HG02884 (cell line): ENCODE results near the gene PPP2R5B.

ENCODE experiments used
- ATAC-seq: cut with Tn5 transposase; IDR thresholded peaks from one replicate; pipeline ENCODE4 v1.9.1; 2021; ENCODE audit warnings: mild to moderate bottlenecking, moderate library complexity; ENCODE audit not compliant: unreplicated experiment

The PPP2R5B gene

DNA sequence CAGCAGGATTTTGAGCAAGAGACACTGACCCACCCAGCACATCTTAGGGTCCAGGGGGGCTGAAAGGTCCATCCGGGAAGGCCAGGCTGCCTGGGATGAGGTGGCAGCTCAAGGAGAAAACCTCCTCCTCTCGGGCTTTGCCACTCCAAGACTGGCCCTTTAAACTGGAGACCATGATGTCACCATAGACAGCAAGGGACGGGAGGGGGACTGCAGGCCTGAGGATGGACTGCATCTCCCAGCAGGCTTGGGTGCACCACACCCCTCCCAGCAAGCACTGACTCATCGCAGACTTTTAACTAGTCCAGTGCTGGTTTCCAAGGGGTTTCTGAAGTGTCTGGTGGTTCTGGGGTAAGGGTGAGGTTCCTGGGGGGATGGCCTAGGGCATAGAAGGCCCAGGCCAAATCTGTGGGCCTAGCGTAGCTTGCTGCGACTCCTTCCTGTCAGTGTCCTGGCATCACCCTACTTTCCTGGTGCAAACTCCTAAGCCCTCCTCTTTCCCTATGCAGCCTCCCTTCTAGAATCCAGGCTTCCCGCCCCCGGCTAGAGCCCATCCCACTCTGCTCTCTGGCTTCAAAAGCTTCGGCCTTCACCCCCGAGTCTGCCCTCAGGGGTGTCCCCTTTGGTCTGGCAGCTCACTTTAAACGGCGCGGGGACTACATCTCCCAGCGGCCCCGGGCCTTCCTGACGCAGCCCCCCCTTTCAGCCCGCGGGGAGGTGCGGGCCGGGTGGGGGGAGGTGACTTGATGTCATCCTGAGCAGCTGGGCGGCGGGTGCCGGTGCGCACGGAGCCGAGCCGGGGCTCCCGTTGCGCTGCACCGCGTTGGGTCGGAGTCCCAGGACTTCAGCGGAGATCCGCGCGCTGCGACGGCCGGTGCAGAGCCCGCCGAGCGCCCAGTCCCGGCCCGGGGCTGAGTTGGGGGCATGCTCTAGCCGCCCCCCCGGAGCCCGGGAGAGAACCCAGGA, at the start of gene PPP2R5B:
Gene PPP2R5B, plus strand, starts transcription at position 746 of the 966 bp plus-strand sequence. CDS start 1,046 bp downstream, outside the sequence.
- ATAC-seq, result peak; percentile 83

DNA sequence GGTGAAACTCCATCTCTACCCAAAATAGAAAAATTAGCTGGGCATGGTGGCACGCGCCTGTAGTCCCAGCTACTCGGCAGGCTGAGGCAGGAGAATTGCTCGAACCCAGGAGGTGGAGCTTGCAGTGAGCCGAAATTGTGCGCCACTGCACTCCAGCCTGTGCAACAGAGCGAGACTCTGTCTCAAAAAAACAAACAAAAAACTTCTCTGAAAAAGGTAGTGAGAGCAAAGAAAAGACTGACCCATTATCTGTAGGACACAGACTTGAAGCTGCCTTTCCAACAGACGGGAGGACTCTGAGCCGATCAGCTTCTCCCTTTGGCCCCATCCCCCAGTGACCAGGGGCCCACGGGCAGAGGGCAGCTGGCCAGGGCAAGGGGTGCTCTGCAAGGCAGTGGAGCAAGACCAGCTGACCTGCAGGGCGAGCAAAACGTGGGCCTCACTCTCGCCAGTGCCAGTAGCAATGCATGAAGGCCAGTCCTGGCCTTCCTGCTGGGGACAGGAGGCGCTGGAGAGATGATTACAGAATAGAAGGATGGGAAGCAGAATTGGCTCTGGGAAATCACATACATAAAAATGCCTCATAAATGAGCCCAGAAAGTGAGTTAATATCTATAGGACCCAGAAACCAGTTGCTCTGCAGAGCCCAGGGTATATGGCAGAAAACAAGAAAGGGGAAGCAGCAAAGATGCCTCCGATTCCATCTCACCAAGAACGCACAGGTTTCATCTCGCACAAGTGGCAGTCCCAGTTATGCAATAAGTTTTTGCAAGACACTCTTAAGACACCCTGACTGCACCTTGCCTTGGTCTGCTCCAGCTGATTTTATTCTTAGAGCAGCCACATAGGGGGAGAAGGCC, 48.9 kb upstream of the PPP2R5B start:
- no peak for ATAC-seq

DNA sequence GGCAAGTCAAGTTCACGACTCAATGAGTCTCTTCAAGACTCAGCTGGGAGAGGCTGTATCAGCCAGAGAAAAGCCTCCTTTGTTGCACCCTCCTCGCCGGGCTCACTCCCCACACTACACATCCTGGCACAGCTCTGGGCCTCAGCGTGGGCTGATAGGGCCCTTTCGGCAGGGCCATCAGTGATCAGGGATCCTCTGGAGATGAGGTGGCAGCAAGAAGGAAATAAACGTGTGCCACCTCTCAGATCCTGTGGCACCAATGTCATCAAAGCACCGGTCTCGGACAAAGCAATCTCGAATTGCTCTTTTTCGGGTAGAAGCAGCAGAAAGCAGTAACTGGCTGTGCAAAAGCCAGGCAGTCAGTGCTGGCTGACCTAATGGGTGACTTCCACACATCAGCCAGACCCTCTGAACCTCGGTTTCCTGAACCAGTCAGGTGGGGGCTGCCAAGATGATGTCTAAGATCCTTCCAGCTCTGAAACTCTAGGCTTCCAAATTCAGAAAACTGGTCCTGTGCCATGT, 48.2 kb upstream of the PPP2R5B start:
- no peak for ATAC-seq

DNA sequence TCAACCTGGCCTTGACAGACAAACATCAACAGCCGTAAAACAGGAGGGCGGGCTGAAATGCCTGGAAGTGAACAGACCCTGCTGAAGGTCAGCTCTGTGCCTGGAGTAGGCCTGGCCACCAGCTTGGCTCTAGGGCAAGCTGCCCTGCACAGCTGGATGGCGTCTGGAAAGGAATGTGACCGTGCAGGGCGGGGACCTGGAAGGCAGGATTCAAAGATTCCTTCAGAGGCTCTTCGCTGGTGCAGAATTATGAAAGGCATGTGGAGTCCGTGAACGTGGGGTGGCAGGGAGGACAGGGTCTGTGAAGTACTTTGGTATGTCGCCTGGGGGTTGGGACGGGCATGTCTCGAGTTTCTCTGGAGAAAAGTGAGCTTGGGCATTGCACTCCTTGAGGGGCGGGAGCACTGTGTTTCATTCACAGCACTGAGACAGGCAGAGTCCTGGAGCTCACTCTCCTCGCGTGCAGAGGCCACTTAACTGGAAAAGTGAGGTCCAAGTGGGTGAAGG, 47.6 kb upstream of the PPP2R5B start:
- ATAC-seq, result no peak

DNA sequence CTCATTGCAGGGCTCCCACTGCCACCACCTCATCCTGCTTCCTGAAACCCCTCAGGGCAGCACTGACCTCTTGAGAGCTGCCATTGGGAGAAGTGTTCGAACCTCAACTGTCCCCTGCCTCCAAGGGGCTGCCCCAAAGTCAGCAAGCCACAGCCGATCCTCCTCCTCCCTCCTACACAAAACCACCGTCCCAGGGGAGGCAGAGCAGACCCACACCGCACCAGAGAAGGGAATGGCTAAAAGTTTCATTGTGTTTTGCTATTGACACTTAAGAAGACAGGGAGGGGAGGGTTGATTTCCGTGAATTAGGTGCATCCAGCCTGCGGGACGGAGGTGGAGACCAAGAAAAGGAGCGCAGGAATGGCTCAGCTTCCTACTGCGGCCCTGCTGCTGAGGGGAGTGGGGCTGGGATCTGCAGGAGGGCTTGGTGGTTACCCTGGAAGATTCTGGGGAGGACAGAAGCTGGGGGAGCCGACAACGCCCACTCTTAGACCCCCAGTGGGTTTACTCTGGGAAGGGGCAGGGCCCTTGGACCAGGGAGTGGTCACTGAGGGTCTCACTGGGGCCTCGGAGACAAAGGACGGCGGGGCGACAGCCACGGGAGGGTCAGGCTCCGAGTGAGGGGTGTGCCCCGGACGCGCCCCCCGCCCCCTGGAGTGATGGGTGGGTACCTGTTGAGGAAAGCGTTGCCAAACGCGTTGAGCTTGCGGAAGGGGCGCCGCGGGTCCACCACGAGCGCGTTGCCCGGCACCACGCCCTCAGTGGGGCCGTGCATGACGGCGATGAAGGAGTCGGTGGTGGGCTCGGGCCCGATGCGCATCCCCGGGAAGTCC, 46.9 kb upstream of the PPP2R5B start:
- no peak for ATAC-seq

DNA sequence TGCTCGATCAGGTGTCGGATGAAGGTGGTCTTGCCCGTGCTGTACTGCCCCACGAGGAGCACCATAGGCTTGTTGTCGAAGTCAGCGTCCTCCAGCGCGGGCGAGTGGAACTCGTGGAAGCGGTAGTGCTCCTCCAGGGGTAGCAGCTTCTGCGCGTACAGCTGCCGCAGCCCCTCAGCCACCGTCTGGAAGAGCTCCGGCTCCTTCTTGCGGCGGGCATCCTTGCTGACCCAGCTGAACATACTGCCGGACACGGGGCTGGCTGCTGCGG, 46.3 kb upstream of the PPP2R5B start:
- no peak for ATAC-seq

DNA sequence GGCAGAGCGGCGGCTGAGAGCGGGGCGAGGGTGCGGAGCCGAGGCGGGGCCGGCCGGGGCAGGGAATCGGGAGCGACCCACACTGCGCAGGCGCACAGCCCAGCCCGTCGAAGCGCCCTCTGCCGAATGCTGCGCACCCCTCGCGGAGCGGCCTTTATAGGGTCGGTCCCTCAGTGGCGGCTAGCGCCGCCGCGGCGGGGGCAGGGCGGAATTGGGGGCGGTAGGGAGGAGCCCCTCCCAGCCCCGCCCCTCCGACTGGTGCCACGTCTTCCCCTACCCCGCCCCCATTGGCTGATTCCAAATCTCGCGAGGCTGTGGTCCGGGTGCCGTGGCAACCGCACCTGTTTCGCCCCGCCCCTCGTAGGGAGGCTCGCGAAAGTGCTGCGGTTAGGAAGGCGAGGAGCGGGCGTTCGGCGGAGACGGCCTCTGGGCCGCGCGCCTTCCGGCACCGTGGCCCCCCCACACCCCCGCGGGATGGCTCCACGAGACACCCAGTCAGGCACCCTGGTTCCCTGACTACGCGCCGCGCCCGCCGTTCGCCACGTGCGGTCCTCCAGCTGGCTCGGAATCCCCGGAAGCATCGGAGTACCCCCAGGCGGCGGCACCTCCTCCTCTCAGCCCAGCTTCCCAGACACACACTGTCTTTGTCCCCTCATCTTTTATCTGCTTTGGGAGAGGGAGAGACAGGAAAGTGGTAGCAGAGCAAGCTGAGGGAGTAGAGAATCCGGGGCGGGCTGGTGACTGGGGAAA, 45.8 kb upstream of the PPP2R5B start, which contains the start of gene EHD1:
Gene EHD1, minus strand, starts transcription at position 128 of the 750 bp plus-strand sequence. CDS start 157 bp downstream, outside the sequence.
- peak; percentile 62 for ATAC-seq

DNA sequence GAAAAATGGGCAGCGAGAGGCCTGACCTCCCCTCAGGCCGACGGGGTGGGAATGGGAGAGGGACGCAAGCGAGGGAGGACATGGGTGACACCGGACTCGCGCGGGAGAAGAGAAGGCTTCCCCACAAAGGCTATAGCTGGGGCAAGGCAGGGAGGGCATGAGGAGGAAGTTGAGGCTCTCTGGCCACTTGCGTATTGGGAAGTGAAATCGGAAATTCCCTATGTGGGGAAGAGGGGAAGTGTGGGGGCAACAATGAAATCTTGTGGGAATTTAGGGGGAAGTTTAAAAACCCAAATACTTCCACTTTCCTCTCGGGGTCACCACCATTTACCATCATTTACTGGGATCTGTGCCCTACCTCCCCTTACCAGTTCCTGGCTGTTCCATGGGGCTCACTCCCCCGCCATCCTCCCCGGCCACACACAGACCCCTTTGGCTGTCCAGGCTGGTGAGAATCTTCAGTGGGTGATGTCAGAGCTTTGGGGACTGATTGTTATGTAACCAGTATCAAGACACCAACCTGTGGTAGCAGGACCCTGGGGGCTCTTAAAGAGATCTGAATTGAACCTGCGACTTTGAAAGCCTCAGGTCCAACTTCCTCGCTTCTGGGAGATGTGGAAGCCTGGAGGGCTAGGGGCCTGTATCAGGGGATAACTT, 45.1 kb upstream of the PPP2R5B start:
- no peak for ATAC-seq

DNA sequence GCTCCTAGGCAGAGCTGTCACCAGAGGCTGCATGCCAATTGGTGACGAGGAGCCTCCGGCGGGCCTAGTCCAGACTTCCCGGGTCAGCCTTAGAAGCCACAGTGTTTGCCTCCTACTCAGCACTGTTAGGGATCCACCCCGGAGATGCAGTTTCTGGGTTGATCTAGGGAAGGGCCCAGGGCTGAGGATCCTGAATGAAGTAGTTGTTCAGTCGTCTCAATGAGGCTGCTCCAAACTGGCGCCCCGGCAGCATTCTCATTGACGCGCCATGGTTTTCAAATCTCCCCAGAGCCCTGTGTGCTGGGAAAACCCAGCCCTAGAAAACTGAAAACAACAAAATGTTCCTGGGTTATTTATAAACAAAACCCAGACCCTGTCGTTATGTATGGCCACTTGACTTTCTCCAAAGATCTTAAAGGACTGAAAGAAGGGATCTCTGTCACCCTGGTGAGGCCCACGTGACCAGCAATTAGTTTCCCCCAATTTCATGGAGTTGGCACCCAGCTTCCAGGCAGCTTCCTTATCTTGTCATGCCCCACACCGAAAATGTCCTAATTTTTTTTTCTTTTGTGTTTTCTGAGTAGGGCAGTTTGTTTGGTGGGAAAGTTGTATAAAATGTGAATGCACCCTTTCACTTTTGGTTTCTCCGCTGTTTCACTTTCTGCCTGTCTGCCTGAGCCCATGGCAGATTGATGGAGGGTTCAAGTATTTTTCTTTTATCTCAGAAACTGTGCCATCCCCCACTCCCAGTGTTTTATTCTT, 44.1 kb upstream of the PPP2R5B start:
- no peak for ATAC-seq

DNA sequence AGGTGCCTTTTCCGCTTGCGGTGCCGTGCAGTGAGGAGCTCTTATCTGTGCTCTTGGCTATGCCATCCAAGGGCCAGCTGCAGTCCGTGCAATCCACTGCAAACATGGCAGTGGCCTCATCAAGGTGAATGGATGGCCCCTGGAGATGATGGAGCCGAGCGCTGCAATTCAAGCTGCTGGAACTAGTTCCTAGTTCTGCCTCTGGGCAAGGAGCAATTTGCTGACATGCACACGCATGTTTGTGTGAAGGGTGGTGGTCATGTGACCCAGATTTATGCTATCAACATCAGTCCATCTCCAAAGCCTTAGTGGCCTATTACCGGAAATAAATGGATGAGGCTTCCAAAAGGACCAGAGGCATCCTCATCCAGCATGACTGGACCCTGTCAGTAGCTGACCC, 43.0 kb upstream of the PPP2R5B start:
- no peak for ATAC-seq

DNA sequence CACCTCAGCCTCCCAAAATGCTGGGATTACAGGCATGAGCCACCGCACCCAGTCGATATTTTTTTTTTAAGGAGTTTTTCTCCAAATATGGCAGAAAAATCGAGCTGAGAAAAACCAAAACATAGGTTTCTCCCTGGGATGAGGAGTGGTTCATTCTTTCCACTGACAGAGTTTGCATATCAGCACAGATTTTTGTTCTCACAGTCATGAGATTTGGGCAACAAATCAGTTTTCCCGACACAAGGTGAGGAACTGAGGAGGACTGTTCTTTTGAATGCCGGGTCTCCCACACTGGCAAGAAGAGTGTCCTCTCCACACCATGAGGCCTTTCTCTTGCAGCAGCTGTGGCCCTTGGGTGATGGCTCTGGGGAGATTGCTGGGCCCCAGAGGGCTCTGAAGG, 42.2 kb upstream of the PPP2R5B start:
- no peak for ATAC-seq

DNA sequence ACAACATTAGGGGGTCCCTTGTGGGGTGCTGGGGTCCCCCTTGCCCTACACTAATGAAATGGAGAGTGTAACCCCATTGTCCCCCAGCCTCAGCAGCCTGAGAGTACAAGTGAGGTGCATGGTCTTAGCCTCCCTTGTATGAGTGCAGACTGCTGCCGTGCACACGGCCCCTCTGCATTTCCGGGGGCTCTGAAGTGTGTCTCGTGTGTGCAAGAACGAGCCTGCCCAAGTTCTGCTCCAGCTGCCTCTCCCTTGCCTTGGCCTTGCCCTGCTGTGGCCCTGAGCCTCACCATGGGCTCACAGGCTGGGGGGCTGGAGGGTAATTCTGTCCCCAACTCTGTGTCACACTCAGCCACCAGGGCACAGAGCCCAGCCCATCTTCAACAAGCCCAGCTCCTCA, 40.9 kb upstream of the PPP2R5B start:
- no peak for ATAC-seq

DNA sequence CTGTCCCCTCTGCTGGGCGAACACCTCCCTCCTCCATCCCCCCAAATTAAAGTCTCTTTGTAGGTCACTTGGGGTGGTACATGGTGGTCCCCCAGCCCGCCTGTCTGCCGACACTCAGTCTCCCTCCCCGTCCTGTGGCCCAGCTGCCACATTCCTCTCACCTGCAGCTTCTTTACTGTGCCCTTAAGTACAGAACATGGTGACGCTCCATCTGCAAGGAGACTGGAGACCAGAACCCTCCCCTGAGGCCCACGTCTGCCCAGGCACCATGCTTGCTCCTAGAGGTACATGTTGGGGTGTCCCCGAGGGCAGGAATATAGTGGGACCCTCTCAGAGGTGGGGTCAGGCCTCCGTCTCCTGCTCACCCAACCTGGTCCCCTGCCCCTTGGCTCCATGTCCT, 40.5 kb upstream of the PPP2R5B start:
- no peak for ATAC-seq

DNA sequence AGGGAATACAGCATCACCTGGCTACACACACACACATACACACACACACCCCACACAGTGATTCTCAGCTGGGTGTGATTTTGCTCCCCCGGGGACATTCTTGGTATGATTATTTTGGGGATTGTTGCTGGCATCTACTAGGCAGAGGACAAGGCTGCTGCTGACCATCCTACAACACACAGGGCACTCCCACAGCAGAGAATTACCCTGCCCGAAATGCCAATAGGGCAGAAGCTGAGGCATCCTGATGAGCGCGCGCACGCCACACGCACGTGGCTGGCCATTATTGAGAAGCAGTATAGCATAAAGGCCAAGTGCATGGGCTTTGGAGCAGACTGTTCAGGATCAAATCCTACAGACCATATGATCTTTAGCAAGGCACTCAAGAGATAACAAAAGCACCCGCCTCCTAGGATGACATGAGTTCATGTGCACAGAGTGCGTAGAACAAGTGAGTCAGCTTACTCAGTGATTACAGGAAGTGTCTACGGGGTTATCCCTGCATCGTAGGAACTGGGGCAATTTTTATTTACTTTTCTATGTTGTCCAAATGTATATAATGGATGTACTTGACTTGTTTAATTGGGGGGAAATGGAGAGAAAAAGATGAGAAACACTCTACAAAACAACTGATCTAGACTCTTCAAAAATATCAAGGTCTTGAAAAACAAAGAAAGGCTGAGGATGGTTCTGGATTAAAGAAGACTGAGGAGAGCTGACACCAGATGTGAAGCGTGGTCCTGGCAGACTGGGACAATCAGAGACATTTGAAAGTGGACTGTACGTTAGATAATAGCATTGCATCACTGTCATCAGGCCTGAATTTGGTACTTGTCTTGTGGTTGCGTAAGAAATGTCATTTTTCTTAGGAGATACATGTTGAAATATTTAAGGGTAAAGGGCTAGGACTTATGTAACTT, 38.9 kb upstream of the PPP2R5B start:
- no peak for ATAC-seq

DNA sequence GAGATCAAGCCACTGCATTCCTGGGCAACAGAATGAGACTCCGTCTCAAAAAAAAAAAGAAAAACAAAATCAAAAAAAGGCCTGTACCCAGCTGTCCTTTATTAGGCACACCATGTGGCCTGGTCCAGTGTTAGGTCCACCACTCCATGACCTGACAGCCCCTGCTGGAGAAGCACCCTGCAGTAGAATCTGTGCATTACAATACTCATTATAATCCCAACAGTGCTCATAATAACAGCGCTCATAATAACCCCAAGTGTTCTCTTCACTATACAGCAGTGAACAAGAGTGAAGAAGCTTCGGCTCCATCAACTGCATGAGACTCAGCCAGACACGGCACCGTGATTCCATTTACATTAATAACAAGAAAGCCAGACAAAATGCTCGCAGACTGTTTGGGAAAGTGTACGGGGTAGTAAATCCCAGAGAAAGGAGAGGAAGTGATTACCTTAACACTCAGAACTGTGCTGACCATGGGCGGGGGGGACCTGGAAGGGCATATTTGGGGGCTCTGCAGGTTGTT, 37.2 kb upstream of the PPP2R5B start:
- no peak for ATAC-seq

DNA sequence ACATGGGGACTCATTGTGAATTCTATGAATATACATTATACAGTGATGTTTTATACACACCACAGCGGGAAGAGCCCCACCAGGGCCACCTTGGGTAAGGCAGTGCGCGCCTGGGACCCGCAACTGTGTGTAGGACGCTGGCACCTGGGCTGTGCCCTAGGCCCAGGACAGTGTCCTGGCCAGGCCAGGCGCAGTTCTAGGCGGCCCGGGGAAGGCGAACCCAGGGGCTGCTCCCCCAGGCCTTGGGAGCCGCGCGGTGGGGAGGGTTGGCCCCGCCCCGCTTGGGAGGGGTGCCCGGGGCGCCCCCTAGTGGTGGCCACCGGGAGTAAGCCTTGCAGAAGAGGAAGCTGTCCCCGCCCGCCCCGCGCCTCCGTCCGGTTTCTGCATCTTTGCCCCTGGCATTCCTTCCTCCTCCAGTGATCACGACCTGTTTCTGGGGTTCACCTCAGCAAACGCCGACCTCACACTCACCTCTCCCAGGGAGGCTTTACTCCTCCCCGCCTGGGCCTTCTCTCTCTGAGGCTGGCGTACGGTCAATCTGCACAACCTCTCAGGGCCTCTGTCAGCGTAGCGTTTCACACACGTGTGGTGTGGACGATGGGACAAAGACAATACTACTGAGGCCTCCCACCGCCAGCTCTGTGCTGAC, 36.6 kb upstream of the PPP2R5B start:
- no peak for ATAC-seq

DNA sequence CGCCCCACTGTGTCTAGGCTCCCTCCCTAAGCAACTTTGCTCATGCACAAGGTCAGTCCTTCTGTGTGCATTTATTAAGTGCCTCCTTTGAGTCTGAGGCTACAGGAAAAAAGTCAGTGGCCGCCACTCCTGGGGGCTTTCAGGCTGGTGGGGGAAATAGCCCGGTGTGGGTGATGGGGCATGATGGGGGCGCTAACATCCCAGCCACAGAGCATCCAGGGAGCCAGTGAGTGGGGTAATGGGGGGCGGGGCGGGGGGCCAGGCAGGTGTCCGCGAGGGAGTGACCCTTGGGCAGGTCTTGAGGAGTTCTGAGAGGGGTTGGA, 36.1 kb upstream of the PPP2R5B start:
- ATAC-seq, result no peak
